PFSK-1 (cell line): ENCODE results near the gene LAMA3.

ENCODE experiments used
- FOXP2 ChIP-seq: optimal IDR thresholded peaks from 2 replicates; pipeline ENCODE3; 2011; ENCODE audit warnings: borderline replicate concordance, control low read depth, inconsistent platforms; ENCODE audit not compliant: insufficient read depth; ENCODE audit errors: extremely low read length, extremely low read depth
- POLR2AphosphoS5 ChIP-seq: IDR thresholded peaks from 2 replicates; pipeline ENCODE4 v1.6.1; 2012; ENCODE audit warnings: low read depth, mild to moderate bottlenecking, control low read depth, low read length, moderate library complexity
- SIN3A ChIP-seq: IDR thresholded peaks from 2 replicates; pipeline ENCODE4 v1.6.1; 2012; ENCODE audit warnings: mild to moderate bottlenecking, low read length, moderate library complexity, borderline replicate concordance; ENCODE audit not compliant: insufficient read depth
- TAF1 ChIP-seq: IDR thresholded peaks from 2 replicates; pipeline ENCODE4 v1.6.1; 2012; ENCODE audit warnings: low read length, control low read depth, borderline replicate concordance; ENCODE audit not compliant: insufficient read depth
- TF ChIP-seq, protein P1 (sequence below), 2 experiments: IDR thresholded peaks; 2 replicates each; pipeline versions ENCODE4 v1.6.1 to v1.8.0; 2011 to 2012; ENCODE audit warnings: low read depth in 2 of 2, low read length in 2 of 2, control low read depth in 1 of 2, inconsistent platforms in 1 of 2, mild to moderate bottlenecking in 1 of 2, moderate library complexity in 1 of 2; ENCODE audit not compliant: insufficient read depth in 1 of 2

The LAMA3 gene

GRCh38 chr18:23889907-23890306 is 200.7 kb downstream of the LAMA3 start:
- TF ChIP-seq POLR2AphosphoS5 (no peak), TAF1 (no peak)

GRCh38 chr18:23890589-23890988 is 201.3 kb downstream of the LAMA3 start:
- TF ChIP-seq SIN3A, result no peak
- TF ChIP-seq POLR2AphosphoS5, result no peak
- TF ChIP-seq, protein P1, sequence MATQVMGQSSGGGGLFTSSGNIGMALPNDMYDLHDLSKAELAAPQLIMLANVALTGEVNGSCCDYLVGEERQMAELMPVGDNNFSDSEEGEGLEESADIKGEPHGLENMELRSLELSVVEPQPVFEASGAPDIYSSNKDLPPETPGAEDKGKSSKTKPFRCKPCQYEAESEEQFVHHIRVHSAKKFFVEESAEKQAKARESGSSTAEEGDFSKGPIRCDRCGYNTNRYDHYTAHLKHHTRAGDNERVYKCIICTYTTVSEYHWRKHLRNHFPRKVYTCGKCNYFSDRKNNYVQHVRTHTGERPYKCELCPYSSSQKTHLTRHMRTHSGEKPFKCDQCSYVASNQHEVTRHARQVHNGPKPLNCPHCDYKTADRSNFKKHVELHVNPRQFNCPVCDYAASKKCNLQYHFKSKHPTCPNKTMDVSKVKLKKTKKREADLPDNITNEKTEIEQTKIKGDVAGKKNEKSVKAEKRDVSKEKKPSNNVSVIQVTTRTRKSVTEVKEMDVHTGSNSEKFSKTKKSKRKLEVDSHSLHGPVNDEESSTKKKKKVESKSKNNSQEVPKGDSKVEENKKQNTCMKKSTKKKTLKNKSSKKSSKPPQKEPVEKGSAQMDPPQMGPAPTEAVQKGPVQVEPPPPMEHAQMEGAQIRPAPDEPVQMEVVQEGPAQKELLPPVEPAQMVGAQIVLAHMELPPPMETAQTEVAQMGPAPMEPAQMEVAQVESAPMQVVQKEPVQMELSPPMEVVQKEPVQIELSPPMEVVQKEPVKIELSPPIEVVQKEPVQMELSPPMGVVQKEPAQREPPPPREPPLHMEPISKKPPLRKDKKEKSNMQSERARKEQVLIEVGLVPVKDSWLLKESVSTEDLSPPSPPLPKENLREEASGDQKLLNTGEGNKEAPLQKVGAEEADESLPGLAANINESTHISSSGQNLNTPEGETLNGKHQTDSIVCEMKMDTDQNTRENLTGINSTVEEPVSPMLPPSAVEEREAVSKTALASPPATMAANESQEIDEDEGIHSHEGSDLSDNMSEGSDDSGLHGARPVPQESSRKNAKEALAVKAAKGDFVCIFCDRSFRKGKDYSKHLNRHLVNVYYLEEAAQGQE (IDR thresholded peaks at IDR 0.05; ENCODE audit: insufficient read depth in 1 of 2, low read depth in 2 of 2, low read length in 2 of 2), result no peak
- no peak for TF ChIP-seq TAF1
- no peak for TF ChIP-seq FOXP2

- TF ChIP-seq, protein P1 (IDR thresholded peaks at IDR 0.05; ENCODE audit: insufficient read depth in 1 of 2, low read depth in 2 of 2, low read length in 2 of 2), result no peak
- TF ChIP-seq SIN3A (no peak), FOXP2 (no peak), POLR2AphosphoS5 (no peak), TAF1 (no peak)
Observed at GRCh38 chr18:23893653-23894052, 204.4 kb downstream of the LAMA3 start.

GRCh38 chr18:23894661-23895175 is 205.5 kb downstream of the LAMA3 start:
- no peak for TF ChIP-seq POLR2AphosphoS5
- TF ChIP-seq FOXP2, result no peak
- TF ChIP-seq SIN3A, result no peak
- TF ChIP-seq, protein P1 (IDR thresholded peaks at IDR 0.05; ENCODE audit: insufficient read depth in 1 of 2, low read depth in 2 of 2, low read length in 2 of 2), result no peak
- TF ChIP-seq TAF1, result no peak

GRCh38 chr18:23897291-23897690 is 208.0 kb downstream of the LAMA3 start:
- TF ChIP-seq FOXP2, result no peak
- TF ChIP-seq POLR2AphosphoS5, result no peak
- TF ChIP-seq, protein P1 (IDR thresholded peaks at IDR 0.05; ENCODE audit: insufficient read depth in 1 of 2, low read depth in 2 of 2, low read length in 2 of 2), result no peak
- no peak for TF ChIP-seq TAF1
- TF ChIP-seq SIN3A, result no peak

GRCh38 chr18:23897733-23898132 is 208.5 kb downstream of the LAMA3 start:
- TF ChIP-seq FOXP2 (no peak), TAF1 (no peak), SIN3A (no peak), POLR2AphosphoS5 (no peak)
- TF ChIP-seq, protein P1 (IDR thresholded peaks at IDR 0.05; ENCODE audit: insufficient read depth in 1 of 2, low read depth in 2 of 2, low read length in 2 of 2), result no peak
